ENCODE results near the gene ATP2A1. TPM values are rescaled to one million over a fixed set of nuclear protein-coding genes. Genes with fewer than 3 reads are reported as not detected.

Gene ATP2A1
- total and polyA plus RNA-seq, 2 of the 13 experiments (the other 11 are each of a cell fraction or from before 2014, with no cell fraction given): 3.2 to 12.5 TPM

DNA sequence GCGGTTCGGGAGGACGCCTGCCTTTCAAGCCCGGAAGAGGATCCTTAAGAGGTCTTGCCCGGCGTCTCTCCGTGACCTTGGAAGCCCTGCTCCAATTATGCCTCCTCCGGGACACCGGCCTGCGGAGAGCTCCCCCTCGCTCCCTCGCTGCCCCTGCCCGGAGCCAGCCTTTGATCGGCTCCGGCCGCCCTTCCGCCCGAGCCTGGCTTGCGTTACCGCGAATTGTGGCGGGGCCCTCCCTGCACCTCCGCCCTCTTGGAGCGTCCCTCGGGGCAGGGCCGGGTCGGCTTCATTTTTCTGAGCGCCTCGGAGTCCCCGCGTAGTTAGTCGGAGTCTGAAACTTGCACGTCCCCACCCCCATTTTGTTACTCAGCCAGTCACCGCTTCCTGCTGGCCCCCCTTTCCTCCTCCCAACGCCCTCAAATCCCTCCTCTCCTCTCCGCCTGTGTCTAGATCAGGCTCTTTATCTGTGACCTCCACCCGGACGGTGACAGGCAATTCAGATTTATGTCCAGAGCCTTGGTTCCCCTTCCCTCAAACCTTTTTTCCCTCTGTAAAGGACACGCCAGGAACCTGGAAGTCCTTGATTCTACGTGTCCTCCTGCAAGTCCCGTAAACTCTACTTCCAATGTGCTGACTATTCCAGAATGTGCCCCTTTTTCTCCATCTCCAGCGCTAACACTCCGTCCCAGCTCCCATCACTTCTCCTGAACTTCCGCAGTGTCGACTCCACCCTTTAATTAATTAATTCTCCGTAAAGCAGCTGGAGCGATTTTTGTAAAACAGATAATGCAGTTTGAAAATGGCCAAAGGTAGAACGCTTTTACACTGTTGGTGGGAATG is 47.3 kb downstream of the ATP2A1 start (continued):
- TF ChIP-seq, protein P1, sequence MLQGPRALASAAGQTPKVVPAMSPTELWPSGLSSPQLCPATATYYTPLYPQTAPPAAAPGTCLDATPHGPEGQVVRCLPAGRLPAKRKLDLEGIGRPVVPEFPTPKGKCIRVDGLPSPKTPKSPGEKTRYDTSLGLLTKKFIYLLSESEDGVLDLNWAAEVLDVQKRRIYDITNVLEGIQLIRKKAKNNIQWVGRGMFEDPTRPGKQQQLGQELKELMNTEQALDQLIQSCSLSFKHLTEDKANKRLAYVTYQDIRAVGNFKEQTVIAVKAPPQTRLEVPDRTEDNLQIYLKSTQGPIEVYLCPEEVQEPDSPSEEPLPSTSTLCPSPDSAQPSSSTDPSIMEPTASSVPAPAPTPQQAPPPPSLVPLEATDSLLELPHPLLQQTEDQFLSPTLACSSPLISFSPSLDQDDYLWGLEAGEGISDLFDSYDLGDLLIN (CRISPR knock-in tag; IDR thresholded peaks at IDR 0.05; ENCODE audit: borderline replicate concordance): no peak
- TF ChIP-seq KLF16 (CRISPR knock-in tag; IDR thresholded peaks at IDR 0.05) (peak in 1 of 2 experiments; percentile 23; a peak in 1 of 4 replicates), REPIN1 (CRISPR knock-in tag; IDR thresholded peaks at IDR 0.05; ENCODE audit: borderline replicate concordance, low read depth) (no peak; the same call in 1 of the 2 replicates), HDAC1 (CRISPR knock-in tag; IDR thresholded peaks at IDR 0.05) (peak; percentile 36), ZNF552 (CRISPR knock-in tag; IDR thresholded peaks at IDR 0.05; ENCODE audit: borderline replicate concordance) (peak; percentile 67; the same call in 1 of the 2 replicates), AGO2 (optimal IDR thresholded peaks at IDR 0.05; ENCODE audit: low read depth, low read length) (peak; percentile 87), ZNF709 (CRISPR knock-in tag; IDR thresholded peaks at IDR 0.05) (no peak), EZH2 (conservative IDR thresholded peaks at IDR 0.05; ENCODE audit: low read depth, low read length) (no peak), ZNF337 (CRISPR knock-in tag; IDR thresholded peaks at IDR 0.05; ENCODE audit: borderline replicate concordance, low read depth) (peak; percentile 29; the same call in 1 of the 2 replicates)
- TF ChIP-seq, protein P2, sequence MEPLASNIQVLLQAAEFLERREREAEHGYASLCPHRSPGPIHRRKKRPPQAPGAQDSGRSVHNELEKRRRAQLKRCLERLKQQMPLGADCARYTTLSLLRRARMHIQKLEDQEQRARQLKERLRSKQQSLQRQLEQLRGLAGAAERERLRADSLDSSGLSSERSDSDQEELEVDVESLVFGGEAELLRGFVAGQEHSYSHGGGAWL (CRISPR knock-in tag; IDR thresholded peaks at IDR 0.05): peak; percentile 19; the same call in 1 of the 2 replicates
- TF ChIP-seq, protein P3, sequence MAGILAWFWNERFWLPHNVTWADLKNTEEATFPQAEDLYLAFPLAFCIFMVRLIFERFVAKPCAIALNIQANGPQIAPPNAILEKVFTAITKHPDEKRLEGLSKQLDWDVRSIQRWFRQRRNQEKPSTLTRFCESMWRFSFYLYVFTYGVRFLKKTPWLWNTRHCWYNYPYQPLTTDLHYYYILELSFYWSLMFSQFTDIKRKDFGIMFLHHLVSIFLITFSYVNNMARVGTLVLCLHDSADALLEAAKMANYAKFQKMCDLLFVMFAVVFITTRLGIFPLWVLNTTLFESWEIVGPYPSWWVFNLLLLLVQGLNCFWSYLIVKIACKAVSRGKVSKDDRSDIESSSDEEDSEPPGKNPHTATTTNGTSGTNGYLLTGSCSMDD (CRISPR knock-in tag; IDR thresholded peaks at IDR 0.05): no peak
- TF ChIP-seq, protein P4, sequence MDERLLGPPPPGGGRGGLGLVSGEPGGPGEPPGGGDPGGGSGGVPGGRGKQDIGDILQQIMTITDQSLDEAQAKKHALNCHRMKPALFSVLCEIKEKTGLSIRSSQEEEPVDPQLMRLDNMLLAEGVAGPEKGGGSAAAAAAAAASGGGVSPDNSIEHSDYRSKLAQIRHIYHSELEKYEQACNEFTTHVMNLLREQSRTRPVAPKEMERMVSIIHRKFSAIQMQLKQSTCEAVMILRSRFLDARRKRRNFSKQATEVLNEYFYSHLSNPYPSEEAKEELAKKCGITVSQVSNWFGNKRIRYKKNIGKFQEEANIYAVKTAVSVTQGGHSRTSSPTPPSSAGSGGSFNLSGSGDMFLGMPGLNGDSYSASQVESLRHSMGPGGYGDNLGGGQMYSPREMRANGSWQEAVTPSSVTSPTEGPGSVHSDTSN (CRISPR knock-in tag; IDR thresholded peaks at IDR 0.05): no peak

Measured in HepG2 (cell line).